ENCODE data around the gene ABI1.

- TF ChIP-seq CTCF (IDR thresholded peaks at IDR 0.05; ENCODE audit: borderline replicate concordance, extremely low read depth, low read length, poor library complexity, severe bottlenecking) (no peak), EZH2 (IDR thresholded peaks at IDR 0.05; ENCODE audit: borderline replicate concordance, low read depth, low read length, severe bottlenecking) (no peak)
These were observed 90.7 kb downstream of the ABI1 start for GRCh38 chr10:26770069-26770468.

All from DND-41 (cell line).